Caco-2 (cell line): ENCODE results near the gene TRIM15. TPM values are rescaled to one million over a fixed set of nuclear protein-coding genes. Genes with fewer than 3 reads are reported as not detected.

Experiments used
- BruUV-seq: library from RNA; stranded (reverse); fragments of 400-500 nt; replicated peaks from 2 replicates; lab custom pipeline; 2021; lab: Mats Ljungman, UMichigan
- CTCF ChIA-PET: fragments of 300-600 bp; sonication (Branson Sonifier 250); formaldehyde crosslinking; loops from one replicate; lab custom pipeline; 2022; ENCODE audit warnings: antibody characterized with exemption; lab: Charles Lee
- POLR2A ChIA-PET: fragments of 300-600 bp; sonication (Branson Sonifier 250); formaldehyde crosslinking; loops from one replicate; lab custom pipeline; 2022; ENCODE audit warnings: antibody characterized with exemption; lab: Charles Lee
- DNase-seq, 2 experiments: peaks; one replicate each; pipeline versions ENCODE4 v3.0.0 to v3.0.0-alpha.2; 2020 to 2022
- H3K27me3 ChIP-seq: replicated peaks from 2 replicates; pipeline ENCODE4 v1.6.0; 2011; ENCODE audit warnings: low read length; ENCODE audit not compliant: control insufficient read depth, insufficient read depth
- H3K36me3 ChIP-seq: 2 replicates; pipeline ENCODE4 v1.5.1; 2011; ENCODE audit warnings: low read length; ENCODE audit not compliant: control insufficient read depth, insufficient read depth
- H3K4me1 ChIP-seq: fragments of 250-450 bp; sonication (Bioruptor Pico); 2 replicates; pipeline ENCODE4 v1.5.1; 2020; ENCODE audit warnings: mild to moderate bottlenecking
- H3K4me3 ChIP-seq: 2 replicates; pipeline ENCODE4 v1.5.1; 2011; ENCODE audit warnings: low read depth, mild to moderate bottlenecking, control low read depth, low read length
- H3K9me3 ChIP-seq: fragments of 250-450 bp; sonication (Bioruptor Pico); 2 replicates; pipeline ENCODE4 v1.5.1; 2020; ENCODE audit warnings: mild to moderate bottlenecking, moderate library complexity
- H3K27ac Mint-ChIP-seq: one replicate; pipeline ENCODE4 v1.8.0; 2022; ENCODE audit warnings: mixed read lengths; ENCODE audit not compliant: unreplicated experiment
- H3K27me3 Mint-ChIP-seq: one replicate; pipeline ENCODE4 v1.8.0; 2022; ENCODE audit warnings: mixed read lengths; ENCODE audit not compliant: insufficient read depth, unreplicated experiment
- H3K36me3 Mint-ChIP-seq: one replicate; pipeline ENCODE4 v1.8.0; 2022; ENCODE audit warnings: mild to moderate bottlenecking, mixed read lengths; ENCODE audit not compliant: insufficient read depth, unreplicated experiment
- H3K4me1 Mint-ChIP-seq: one replicate; pipeline ENCODE4 v1.8.0; 2022; ENCODE audit warnings: low read depth, mixed read lengths; ENCODE audit not compliant: unreplicated experiment
- H3K4me3 Mint-ChIP-seq: one replicate; pipeline ENCODE4 v1.8.0; 2022; ENCODE audit warnings: mild to moderate bottlenecking, moderate library complexity, mixed read lengths; ENCODE audit not compliant: unreplicated experiment
- H3K9me3 Mint-ChIP-seq: one replicate; pipeline ENCODE4 v1.8.0; 2022; ENCODE audit warnings: mixed read lengths; ENCODE audit not compliant: unreplicated experiment
- CTCF ChIP-seq, 2 experiments: fragments of 200-600 bp in 1 of 2; IDR thresholded peaks; 1 replicate in 1 of 2; 2 replicates in 1 of 2; pipeline versions ENCODE4 v1.5.1 to v1.8.0; 2011 to 2022; ENCODE audit warnings: antibody characterized with exemption in 1 of 2, control low read depth in 1 of 2, inconsistent platforms in 1 of 2, low read depth in 1 of 2, low read length in 1 of 2, mild to moderate bottlenecking in 1 of 2, moderate library complexity in 1 of 2; ENCODE audit not compliant: insufficient read depth in 1 of 2, severe bottlenecking in 1 of 2, unreplicated experiment in 1 of 2
- intact Hi-C: fragments of 100-400 bp; cut with micrococcal nuclease; formaldehyde crosslinking; loops from one replicate; pipeline ENCODE4 v1.10.0; 2022; ENCODE audit not compliant: unreplicated experiment
- total RNA-seq: library from RNA; stranded (reverse); gene quantifications from 2 replicates; pipeline ENCODE4 v1.2.3, GENCODE V29; 2022

TRIM15 gene
- total RNA-seq, 1 experiment from 2014 or later = 6.9 TPM

- DNase-seq = no peak
- ChIA-PET CTCF (no interaction called here), POLR2A (no interaction called here)
- H3K4me3 ChIP-seq = no peak overlapping the region
- H3K9me3 ChIP-seq = no peaks in the 10 kb centered on the region
- H3K4me1 Mint-ChIP-seq = no peaks in the 10 kb centered on the region
- no peaks in the 10 kb centered on the region for H3K27me3 Mint-ChIP-seq
- H3K4me1 ChIP-seq = no peaks in the 10 kb centered on the region; the same call in 1 of the 2 replicates
- no peaks in the 10 kb centered on the region for H3K9me3 Mint-ChIP-seq
- no peaks in the 10 kb centered on the region for H3K36me3 ChIP-seq
- no peaks in the 10 kb centered on the region for H3K27me3 ChIP-seq
- intact Hi-C loops = loop anchor here (1.0 kb wide), 1 partner anchor 20 kb away; no protein-coding TSS in a partner anchor
- no peak overlapping the region for H3K27ac Mint-ChIP-seq
- no peak overlapping the region for H3K4me3 Mint-ChIP-seq
- no TSS peak for BruUV-seq
- no peaks in the 10 kb centered on the region for H3K36me3 Mint-ChIP-seq
- no peak for TF ChIP-seq CTCF (IDR thresholded peaks at IDR 0.05; ENCODE audit: insufficient read depth in 1 of 2, low read depth in 1 of 2, low read length in 1 of 2, severe bottlenecking in 1 of 2, unreplicated experiment in 1 of 2)
Observed at GRCh38 chr6:30149858-30150550, 13.3 kb upstream of the TRIM15 start.

DNA sequence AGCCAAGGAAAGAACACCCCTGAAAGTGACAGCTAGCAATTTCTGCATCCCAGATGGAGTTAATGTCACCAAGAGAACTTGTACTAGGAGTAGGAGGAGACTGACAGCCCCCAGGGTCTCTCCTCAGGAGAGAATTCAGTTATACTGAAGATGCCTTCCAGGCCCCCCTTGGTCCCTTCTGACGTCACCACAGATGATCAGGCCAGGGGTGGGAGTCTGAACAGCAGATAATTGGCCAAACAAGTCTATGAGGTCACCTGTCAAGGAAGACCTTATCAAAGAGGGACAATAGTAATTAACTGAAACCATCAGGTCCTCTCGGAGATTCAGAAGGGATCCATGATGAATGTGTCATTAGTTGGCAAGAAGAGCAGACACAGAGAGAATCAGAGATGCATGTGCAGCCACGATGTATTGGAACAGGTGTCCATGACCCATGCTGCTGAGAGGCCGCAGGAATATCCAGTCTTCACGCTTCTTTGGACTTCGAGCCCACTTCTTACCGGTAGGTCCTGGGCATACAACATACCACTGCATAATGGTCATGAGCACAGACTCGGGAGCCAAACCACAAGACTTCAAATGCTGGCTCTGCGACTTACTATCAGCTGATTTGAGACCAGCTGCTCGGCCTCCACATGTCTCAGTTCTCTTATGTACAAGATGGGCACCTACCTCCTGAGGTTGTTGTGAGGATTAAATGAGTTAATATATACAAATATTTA, 12.5 kb upstream of the TRIM15 start:
- CTCF ChIA-PET = no interaction called here
- TF ChIP-seq CTCF (IDR thresholded peaks at IDR 0.05; ENCODE audit: insufficient read depth in 1 of 2, low read depth in 1 of 2, low read length in 1 of 2, severe bottlenecking in 1 of 2, unreplicated experiment in 1 of 2) = no peak
- Mint-ChIP-seq H3K4me3 (no peak overlapping the region), H3K9me3 (no peaks in the 10 kb centered on the region), H3K27me3 (no peaks in the 10 kb centered on the region), H3K27ac (no peak overlapping the region), H3K4me1 (no peaks in the 10 kb centered on the region), H3K36me3 (no peaks in the 10 kb centered on the region)
- Histone ChIP-seq H3K4me3 (no peak overlapping the region), H3K9me3 (no peaks in the 10 kb centered on the region), H3K36me3 (no peaks in the 10 kb centered on the region), H3K27me3 (no peaks in the 10 kb centered on the region), H3K4me1 (no peaks in the 10 kb centered on the region; the same call in 1 of the 2 replicates)
- intact Hi-C loops = no loop called here
- no peak for DNase-seq
- POLR2A ChIA-PET = no interaction called here
- no TSS peak for BruUV-seq

DNA sequence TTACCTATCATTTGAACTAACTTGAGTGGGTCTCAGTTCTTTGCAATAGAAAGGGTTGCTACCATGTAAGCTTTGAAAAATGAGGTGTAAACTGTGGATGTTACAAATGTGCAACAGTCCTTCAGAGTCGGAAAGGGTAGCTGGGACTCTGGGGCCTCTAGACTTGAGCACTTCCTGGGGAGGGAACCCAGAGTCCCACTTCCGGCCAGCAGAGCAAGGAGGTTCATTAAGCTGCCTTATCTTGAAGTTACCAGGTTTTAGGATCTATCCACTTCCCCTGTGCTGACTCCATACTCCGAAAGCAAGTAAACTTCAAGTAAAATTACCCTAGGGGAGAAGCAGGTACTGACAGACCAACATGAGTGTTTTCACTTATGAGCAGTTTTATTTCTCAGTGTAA, 11.8 kb upstream of the TRIM15 start:
- Mint-ChIP-seq H3K4me3 (no peak overlapping the region), H3K9me3 (no peaks in the 10 kb centered on the region), H3K4me1 (no peaks in the 10 kb centered on the region), H3K27me3 (no peaks in the 10 kb centered on the region), H3K27ac (no peak overlapping the region), H3K36me3 (no peaks in the 10 kb centered on the region)
- Histone ChIP-seq H3K27me3 (no peaks in the 10 kb centered on the region), H3K4me3 (no peak overlapping the region), H3K4me1 (no peaks in the 10 kb centered on the region; the same call in 1 of the 2 replicates), H3K36me3 (no peaks in the 10 kb centered on the region), H3K9me3 (no peaks in the 10 kb centered on the region)
- intact Hi-C loops = no loop called here
- no peak for DNase-seq
- ChIA-PET CTCF (no interaction called here), POLR2A (no interaction called here)
- no peak for TF ChIP-seq CTCF (IDR thresholded peaks at IDR 0.05; ENCODE audit: insufficient read depth in 1 of 2, low read depth in 1 of 2, low read length in 1 of 2, severe bottlenecking in 1 of 2, unreplicated experiment in 1 of 2)
- no TSS peak for BruUV-seq
